SKM-1 treated with dmso at 0.1 percent for 144 hours (cell line): ENCODE data around the gene PPFIA1.

Source experiments
- DNase-seq: peaks from one replicate; lab custom pipeline; 2025; ENCODE audit not compliant: unreplicated experiment; lab: John Stamatoyannopoulos, UW

The PPFIA1 gene

GRCh38 chr11:70410276-70411205 is 140.1 kb downstream of the PPFIA1 start:
- DNase-seq: no peak

- DNase-seq: no peak
Measured at GRCh38 chr11:70411713-70412452, 141.4 kb downstream of the PPFIA1 start.

GRCh38 chr11:70413151-70413550 is 142.7 kb downstream of the PPFIA1 start:
- no peak for DNase-seq

GRCh38 chr11:70414341-70415100 is 144.0 kb downstream of the PPFIA1 start:
- no peak for DNase-seq

GRCh38 chr11:70415191-70415590 is 144.7 kb downstream of the PPFIA1 start:
- no peak for DNase-seq

GRCh38 chr11:70415642-70416395 is 145.3 kb downstream of the PPFIA1 start:
- DNase-seq: peak; percentile 25

- DNase-seq: no peak
Measured at GRCh38 chr11:70416881-70417280, 146.4 kb downstream of the PPFIA1 start.

- DNase-seq: no peak
Measured at GRCh38 chr11:70418130-70418529, 147.6 kb downstream of the PPFIA1 start.

- no peak for DNase-seq
Measured at GRCh38 chr11:70419307-70420007, 149.0 kb downstream of the PPFIA1 start.

GRCh38 chr11:70420008-70420464 is 149.5 kb downstream of the PPFIA1 start:
- DNase-seq: no peak

- no peak for DNase-seq
Measured at GRCh38 chr11:70420496-70420895, 150.0 kb downstream of the PPFIA1 start.

GRCh38 chr11:70421123-70421522 is 150.6 kb downstream of the PPFIA1 start:
- no peak for DNase-seq

- no peak for DNase-seq
Measured at GRCh38 chr11:70422692-70423522, 152.4 kb downstream of the PPFIA1 start.

- peak; percentile 57 for DNase-seq
Measured at GRCh38 chr11:70423523-70424505, 153.3 kb downstream of the PPFIA1 start.

GRCh38 chr11:70424765-70425344 is 154.4 kb downstream of the PPFIA1 start:
- DNase-seq: no peak

GRCh38 chr11:70427436-70427835 is 156.9 kb downstream of the PPFIA1 start:
- no peak for DNase-seq

GRCh38 chr11:70428701-70429427 is 158.4 kb downstream of the PPFIA1 start:
- DNase-seq: no peak
